Kidney epithelial cell (primary cell): ENCODE measurements around the gene IGF2BP2. TPM values are rescaled to one million over a fixed set of nuclear protein-coding genes. Genes with fewer than 3 reads are reported as not detected.

Experiments used
- DNase-seq: peaks from one replicate; pipeline ENCODE4 v3.0.0-alpha.2; 2010; ENCODE audit warnings: low read depth
- H3K27me3 ChIP-seq: 2 replicates; pipeline ENCODE4 v1.6.0; 2011; ENCODE audit warnings: low read length; ENCODE audit not compliant: control insufficient read depth, insufficient read depth
- H3K36me3 ChIP-seq: 2 replicates; pipeline ENCODE4 v1.5.1; 2011; ENCODE audit warnings: low read length; ENCODE audit not compliant: control insufficient read depth, insufficient read depth
- H3K4me3 ChIP-seq: 2 replicates; pipeline ENCODE4 v1.5.1; 2011; ENCODE audit warnings: low read depth, mild to moderate bottlenecking, control low read depth, low read length
- total RNA-seq: library from RNA; depleted of rRNA; stranded (reverse); fragments of >200 nt; gene quantifications from 2 replicates; pipeline ENCODE4 v1.2.3, GENCODE V29; 2015
- TF ChIP-seq, protein P1 (sequence below): IDR thresholded peaks from 2 replicates; pipeline ENCODE4 v1.5.1; 2011; ENCODE audit warnings: mild to moderate bottlenecking, moderate library complexity, low read length, control low read depth, inconsistent platforms; ENCODE audit not compliant: insufficient read depth, poor library complexity, severe bottlenecking

The IGF2BP2 gene
- total RNA-seq, 1 donor from 2014 or later, result 77.0 TPM

DNA sequence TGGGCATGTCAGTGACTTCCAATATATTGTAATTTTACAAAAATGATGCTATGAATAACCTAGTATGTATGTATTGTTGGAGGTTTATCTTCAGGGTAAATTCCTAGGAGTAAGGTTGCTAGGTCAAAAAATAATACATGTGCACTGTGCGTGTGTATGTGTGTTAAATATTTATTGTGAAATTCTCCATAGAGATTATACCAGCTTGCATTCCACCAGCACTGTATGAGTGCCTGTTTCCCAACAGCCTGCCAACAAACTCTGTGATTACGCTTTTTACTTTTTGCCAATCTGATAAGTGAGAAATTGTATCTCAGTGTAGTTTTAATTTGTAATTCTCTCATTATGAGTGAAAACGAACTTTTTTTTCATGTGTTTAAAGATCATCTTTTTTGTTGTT lies 12.6 kb upstream of the IGF2BP2 start:
- H3K4me3 ChIP-seq, result no peak overlapping the region
- no peaks in the 10 kb centered on the region for H3K36me3 ChIP-seq
- no peak for DNase-seq
- H3K27me3 ChIP-seq, result no peaks in the 10 kb centered on the region
- TF ChIP-seq, protein P1, sequence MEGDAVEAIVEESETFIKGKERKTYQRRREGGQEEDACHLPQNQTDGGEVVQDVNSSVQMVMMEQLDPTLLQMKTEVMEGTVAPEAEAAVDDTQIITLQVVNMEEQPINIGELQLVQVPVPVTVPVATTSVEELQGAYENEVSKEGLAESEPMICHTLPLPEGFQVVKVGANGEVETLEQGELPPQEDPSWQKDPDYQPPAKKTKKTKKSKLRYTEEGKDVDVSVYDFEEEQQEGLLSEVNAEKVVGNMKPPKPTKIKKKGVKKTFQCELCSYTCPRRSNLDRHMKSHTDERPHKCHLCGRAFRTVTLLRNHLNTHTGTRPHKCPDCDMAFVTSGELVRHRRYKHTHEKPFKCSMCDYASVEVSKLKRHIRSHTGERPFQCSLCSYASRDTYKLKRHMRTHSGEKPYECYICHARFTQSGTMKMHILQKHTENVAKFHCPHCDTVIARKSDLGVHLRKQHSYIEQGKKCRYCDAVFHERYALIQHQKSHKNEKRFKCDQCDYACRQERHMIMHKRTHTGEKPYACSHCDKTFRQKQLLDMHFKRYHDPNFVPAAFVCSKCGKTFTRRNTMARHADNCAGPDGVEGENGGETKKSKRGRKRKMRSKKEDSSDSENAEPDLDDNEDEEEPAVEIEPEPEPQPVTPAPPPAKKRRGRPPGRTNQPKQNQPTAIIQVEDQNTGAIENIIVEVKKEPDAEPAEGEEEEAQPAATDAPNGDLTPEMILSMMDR, result no peak

DNA sequence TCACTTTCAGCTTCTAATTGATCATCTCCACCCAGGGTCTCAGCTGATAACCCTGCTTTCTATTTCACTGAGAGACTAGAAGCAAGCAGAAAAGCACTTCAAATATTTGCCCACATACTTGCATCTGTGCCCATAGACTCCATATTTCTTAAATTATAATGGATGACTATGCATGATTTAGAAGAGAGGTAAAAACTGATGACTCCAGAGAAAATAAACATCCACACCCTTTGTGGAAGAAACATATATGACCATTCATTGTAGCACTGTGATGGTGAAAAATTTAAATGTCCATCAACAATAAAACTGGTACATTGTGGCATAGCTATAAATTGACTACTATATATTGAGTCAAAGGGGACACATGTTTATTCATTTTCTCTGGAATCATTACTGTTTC lies 7.1 kb upstream of the IGF2BP2 start:
- Histone ChIP-seq H3K27me3 (no peaks in the 10 kb centered on the region), H3K36me3 (no peaks in the 10 kb centered on the region), H3K4me3 (no peak overlapping the region)
- DNase-seq, result no peak
- TF ChIP-seq, protein P1, result no peak

DNA sequence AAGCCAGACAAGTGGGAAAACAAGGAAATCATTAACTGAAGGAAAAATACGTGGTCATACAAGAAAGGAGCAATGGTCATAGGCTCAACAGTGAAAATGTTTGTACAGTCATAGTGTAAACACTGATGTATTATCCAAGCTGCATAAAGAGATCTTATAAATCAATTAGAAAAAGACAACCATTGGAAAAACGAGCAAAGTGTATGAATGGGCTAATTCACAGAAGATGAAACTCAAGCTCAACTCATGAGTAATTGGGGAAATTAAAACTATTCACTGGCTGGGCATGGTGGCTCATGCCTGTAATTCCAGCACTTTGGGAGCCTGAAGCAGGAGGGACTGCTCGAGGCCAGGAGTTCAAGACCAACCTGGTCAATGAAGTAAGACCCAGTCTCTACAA lies 6.4 kb upstream of the IGF2BP2 start:
- TF ChIP-seq, protein P1, result no peak
- Histone ChIP-seq H3K4me3 (no peak overlapping the region), H3K27me3 (no peaks in the 10 kb centered on the region), H3K36me3 (no peaks in the 10 kb centered on the region)
- no peak for DNase-seq

DNA sequence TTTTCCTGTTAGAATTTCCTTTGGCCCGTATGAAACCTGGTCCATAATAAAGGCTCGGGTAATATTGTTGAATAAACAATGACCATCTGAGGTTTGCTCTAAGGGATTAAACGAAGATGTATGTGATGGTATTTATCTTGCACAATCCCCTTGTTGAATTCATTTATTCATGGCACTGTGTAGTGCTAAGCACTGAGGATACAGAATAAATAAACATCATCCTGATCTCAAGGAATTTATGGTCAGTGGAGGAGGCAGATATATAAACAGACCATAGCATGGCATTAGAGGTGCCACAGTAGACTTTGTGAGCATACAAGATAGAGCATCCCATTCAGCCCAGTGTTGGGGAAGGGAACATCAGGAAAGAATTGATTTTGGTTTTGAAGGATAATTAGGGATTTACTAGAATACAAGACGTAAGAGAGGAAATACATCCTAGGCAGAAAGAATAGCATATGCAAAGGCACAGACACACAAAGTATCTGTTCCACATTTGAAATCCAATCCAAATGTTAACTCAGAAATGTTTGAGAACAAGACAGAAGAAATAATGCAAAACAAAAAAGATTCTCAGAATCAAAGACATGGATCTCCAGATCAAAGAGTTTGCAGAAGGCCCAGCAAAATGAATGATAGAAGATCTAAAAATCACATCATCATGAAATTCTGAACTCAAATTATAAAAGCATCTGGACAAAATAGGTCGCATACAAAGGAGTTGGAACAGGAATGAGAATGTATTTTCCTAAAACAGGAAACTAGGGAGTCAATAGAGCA lies 5.4 kb upstream of the IGF2BP2 start:
- Histone ChIP-seq H3K36me3 (no peaks in the 10 kb centered on the region), H3K4me3 (no peak overlapping the region), H3K27me3 (no peaks in the 10 kb centered on the region)
- no peak for DNase-seq
- TF ChIP-seq, protein P1, result no peak

DNA sequence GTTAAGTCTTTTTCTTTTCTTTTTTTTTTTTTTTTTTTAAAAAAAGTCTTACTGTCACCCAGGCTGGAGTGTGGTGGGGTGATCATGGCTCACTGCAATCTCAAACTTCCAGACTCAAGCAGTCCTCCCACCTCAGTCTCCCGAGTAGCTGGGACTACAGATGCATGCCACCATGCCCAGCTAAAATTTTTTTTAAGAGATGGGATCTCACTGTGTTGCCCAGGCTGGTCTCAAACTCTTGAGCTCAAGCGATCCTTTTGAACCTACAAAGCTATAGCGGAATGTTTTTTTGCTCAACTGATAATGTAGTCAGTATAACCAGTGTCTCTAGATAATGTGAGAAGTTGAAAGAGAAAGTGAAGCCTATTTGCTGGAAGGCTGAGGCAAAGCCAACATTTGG lies 3.9 kb upstream of the IGF2BP2 start:
- Histone ChIP-seq H3K4me3 (no peak overlapping the region), H3K27me3 (no peaks in the 10 kb centered on the region), H3K36me3 (no peaks in the 10 kb centered on the region)
- no peak for DNase-seq
- TF ChIP-seq, protein P1, result no peak
